22Rv1 (cell line): ENCODE results near the gene TMEM181.
"Not testable (repeated sequence)": the region's sequence is repeated elsewhere in the genome, so short reads cannot be mapped to it uniquely, and the experiment has no call there.

Experiments
- H3K27ac ChIP-seq: fragments of 450-650 bp; 2 replicates; pipeline ENCODE4 v1.5.1; 2017
- ZFX ChIP-seq: fragments of 450-650 bp; IDR thresholded peaks from 2 replicates; pipeline ENCODE4 v1.6.1; 2017; ENCODE audit warnings: antibody characterized with exemption, borderline replicate concordance
- TF ChIP-seq, protein P1 (sequence below): fragments of 450-650 bp; IDR thresholded peaks from 2 replicates; pipeline ENCODE4 v1.5.1; 2017; ENCODE audit warnings: mild to moderate bottlenecking

TMEM181 gene

GRCh38 chr6:158517581-158517980, 42.3 kb upstream of the TMEM181 start:
- no peak overlapping the region for H3K27ac ChIP-seq
- no peak for TF ChIP-seq ZFX
- TF ChIP-seq, protein P1, sequence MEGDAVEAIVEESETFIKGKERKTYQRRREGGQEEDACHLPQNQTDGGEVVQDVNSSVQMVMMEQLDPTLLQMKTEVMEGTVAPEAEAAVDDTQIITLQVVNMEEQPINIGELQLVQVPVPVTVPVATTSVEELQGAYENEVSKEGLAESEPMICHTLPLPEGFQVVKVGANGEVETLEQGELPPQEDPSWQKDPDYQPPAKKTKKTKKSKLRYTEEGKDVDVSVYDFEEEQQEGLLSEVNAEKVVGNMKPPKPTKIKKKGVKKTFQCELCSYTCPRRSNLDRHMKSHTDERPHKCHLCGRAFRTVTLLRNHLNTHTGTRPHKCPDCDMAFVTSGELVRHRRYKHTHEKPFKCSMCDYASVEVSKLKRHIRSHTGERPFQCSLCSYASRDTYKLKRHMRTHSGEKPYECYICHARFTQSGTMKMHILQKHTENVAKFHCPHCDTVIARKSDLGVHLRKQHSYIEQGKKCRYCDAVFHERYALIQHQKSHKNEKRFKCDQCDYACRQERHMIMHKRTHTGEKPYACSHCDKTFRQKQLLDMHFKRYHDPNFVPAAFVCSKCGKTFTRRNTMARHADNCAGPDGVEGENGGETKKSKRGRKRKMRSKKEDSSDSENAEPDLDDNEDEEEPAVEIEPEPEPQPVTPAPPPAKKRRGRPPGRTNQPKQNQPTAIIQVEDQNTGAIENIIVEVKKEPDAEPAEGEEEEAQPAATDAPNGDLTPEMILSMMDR = no peak

GRCh38 chr6:158518191-158519127, 41.4 kb upstream of the TMEM181 start:
- TF ChIP-seq, protein P1 = peak; percentile 83
- TF ChIP-seq ZFX = no peak

DNA sequence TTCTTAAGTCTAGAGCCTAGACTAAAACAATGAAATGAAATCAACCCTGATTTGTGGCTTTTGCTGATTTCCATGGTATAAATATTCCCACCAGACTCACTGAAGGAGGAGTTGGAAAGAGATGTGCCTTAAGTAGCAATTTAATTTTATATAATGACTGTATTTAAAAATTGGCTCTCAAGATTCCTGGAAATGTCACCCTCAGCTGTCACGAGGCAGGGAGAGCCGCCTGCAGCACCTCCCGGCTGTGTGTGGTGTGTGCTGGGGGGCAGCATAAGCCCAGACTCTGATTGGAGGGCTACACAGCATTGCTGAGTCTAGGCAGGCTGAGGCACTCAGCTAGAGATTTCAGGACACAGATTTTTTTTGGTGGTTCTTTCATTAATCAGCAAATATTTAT, 40.6 kb upstream of the TMEM181 start:
- TF ChIP-seq, protein P1 = no peak
- no peak for TF ChIP-seq ZFX
- no peak overlapping the region for H3K27ac ChIP-seq

More at GRCh38 chr6:158518191-158519127, 41.4 kb upstream of the TMEM181 start:
- H3K27ac ChIP-seq = no peak overlapping the region

- H3K27ac ChIP-seq = no peak overlapping the region
- TF ChIP-seq ZFX = no peak
Observed at GRCh38 chr6:158519761-158520160, 40.1 kb upstream of the TMEM181 start.

- not testable (repeated sequence) for H3K27ac ChIP-seq
Observed at GRCh38 chr6:158520975-158521374, 38.9 kb upstream of the TMEM181 start.

GRCh38 chr6:158521759-158522158, 38.1 kb upstream of the TMEM181 start:
- TF ChIP-seq, protein P1 = no peak
- no peak for TF ChIP-seq ZFX
- H3K27ac ChIP-seq = no peak overlapping the region

- no peak for TF ChIP-seq ZFX
- no peak overlapping the region for H3K27ac ChIP-seq
Observed at GRCh38 chr6:158522616-158523015, 37.3 kb upstream of the TMEM181 start.

DNA sequence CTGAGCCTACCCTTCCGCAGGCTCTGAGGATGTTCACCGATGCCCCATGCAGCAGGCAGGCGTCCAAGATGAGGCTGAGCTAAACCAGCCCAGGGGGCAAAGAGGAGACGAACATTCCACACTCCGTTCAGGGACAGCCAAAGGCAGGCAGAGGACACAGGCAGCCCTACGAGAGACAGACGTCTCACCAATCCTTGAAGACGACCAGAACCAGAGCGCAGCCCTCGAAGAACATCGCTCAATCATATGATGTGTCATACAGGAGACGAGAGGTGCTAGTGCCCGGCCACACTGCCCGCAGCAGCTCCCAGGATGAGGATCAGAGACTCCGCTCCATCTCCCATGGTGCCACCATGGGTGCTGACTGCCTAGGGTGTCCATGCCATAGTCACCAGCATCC, 35.6 kb upstream of the TMEM181 start:
- TF ChIP-seq ZFX = no peak
- TF ChIP-seq, protein P1 = no peak

GRCh38 chr6:158527858-158528257, 32.0 kb upstream of the TMEM181 start:
- H3K27ac ChIP-seq = not testable (repeated sequence)

More for the DNA sequence above, 35.6 kb upstream of the TMEM181 start:
- no peak overlapping the region for H3K27ac ChIP-seq
